Stimulated activated CD4-positive, alpha-beta T cell treated with anti-CD3 and anti-CD28 coated beads, Interleukin-1b, Interleukin-23, amount 100 ng/mL, for 1 hour (primary cell): Measurements from ENCODE around the gene EPS8L2.

Experiments
- DNase-seq, 2 donors: peaks; one replicate each; pipeline ENCODE4 v3.0.0-alpha.2; 2020; ENCODE audit warnings: low read depth in 2 of 2

The EPS8L2 gene

GRCh38 chr11:704781-705645 is 1.0 kb upstream of the EPS8L2 start:
- no peak for DNase-seq

- no peak for DNase-seq
These were observed 467 bp downstream of the EPS8L2 start for GRCh38 chr11:706439-706956.

- no peak for DNase-seq
These were observed 1.2 kb downstream of the EPS8L2 start for GRCh38 chr11:706957-707816.

- DNase-seq, result no peak
These were observed 1.9 kb downstream of the EPS8L2 start for GRCh38 chr11:707817-708420.

- DNase-seq, result no peak
These were observed 2.5 kb downstream of the EPS8L2 start for GRCh38 chr11:708511-708910.

GRCh38 chr11:709109-709997 is 3.3 kb downstream of the EPS8L2 start:
- no peak for DNase-seq

GRCh38 chr11:714436-714835 is 8.4 kb downstream of the EPS8L2 start:
- no peak for DNase-seq

- DNase-seq, result no peak
These were observed 13.4 kb downstream of the EPS8L2 start for GRCh38 chr11:719214-720016.

- no peak for DNase-seq
These were observed 14.1 kb downstream of the EPS8L2 start for GRCh38 chr11:720017-720641.

- DNase-seq, result peak in 1 of 2 donors; percentile 42
These were observed 14.7 kb downstream of the EPS8L2 start for GRCh38 chr11:720642-721246.

GRCh38 chr11:721247-721740 is 15.3 kb downstream of the EPS8L2 start:
- DNase-seq, result no peak

GRCh38 chr11:721741-722345 is 15.8 kb downstream of the EPS8L2 start:
- no peak for DNase-seq

GRCh38 chr11:722346-722811 is 16.3 kb downstream of the EPS8L2 start:
- no peak for DNase-seq

- no peak for DNase-seq
These were observed 17.3 kb downstream of the EPS8L2 start for GRCh38 chr11:723120-723883.

GRCh38 chr11:724049-724777 is 18.2 kb downstream of the EPS8L2 start:
- DNase-seq, result no peak

GRCh38 chr11:724778-725386 is 18.9 kb downstream of the EPS8L2 start:
- no peak for DNase-seq
